GM19238 (cell line): ENCODE measurements around the gene POGZ.
"Not testable (repeated sequence)": the region's sequence is repeated elsewhere in the genome, so short reads cannot be mapped to it uniquely, and the experiment has no call there.

Experiments
- DNase-seq: peaks from one replicate; pipeline ENCODE4 v3.0.0; 2011; ENCODE audit warnings: low spot score; ENCODE audit not compliant: insufficient read length

POGZ gene

GRCh38 chr1:151416231-151416630, 43.1 kb downstream of the POGZ start:
- DNase-seq = no peak

GRCh38 chr1:151411884-151412283, 47.4 kb downstream of the POGZ start:
- no peak for DNase-seq

GRCh38 chr1:151408891-151409290, 50.4 kb downstream of the POGZ start:
- no peak for DNase-seq

- no peak for DNase-seq
These were observed 52.0 kb downstream of the POGZ start for GRCh38 chr1:151407304-151407703.

- DNase-seq = no peak
These were observed 53.1 kb downstream of the POGZ start for GRCh38 chr1:151406176-151406575.

- no peak for DNase-seq
These were observed 53.9 kb downstream of the POGZ start for GRCh38 chr1:151405187-151405951.

- no peak for DNase-seq
These were observed 55.7 kb downstream of the POGZ start for GRCh38 chr1:151403612-151404011.

GRCh38 chr1:151402764-151403163, 56.5 kb downstream of the POGZ start:
- no peak for DNase-seq

- DNase-seq = no peak
These were observed 57.4 kb downstream of the POGZ start for GRCh38 chr1:151401860-151402259.

GRCh38 chr1:151401125-151401788, 58.0 kb downstream of the POGZ start:
- no peak for DNase-seq

- peak; percentile 67 for DNase-seq
These were observed 59.7 kb downstream of the POGZ start, which contains the start of gene PSMB4 for GRCh38 chr1:151399324-151400171. PSMB4 (plus strand) TSS chr1:151399573; CDS start chr1:151399588, 15 bp downstream.

GRCh38 chr1:151396265-151396664, 63.0 kb downstream of the POGZ start:
- DNase-seq = not testable (repeated sequence)

GRCh38 chr1:151393583-151393982, 65.7 kb downstream of the POGZ start:
- no peak for DNase-seq

GRCh38 chr1:151391079-151391563, 68.2 kb downstream of the POGZ start:
- DNase-seq = no peak

- DNase-seq = not testable (repeated sequence)
These were observed 68.8 kb downstream of the POGZ start for GRCh38 chr1:151390221-151391078.

- DNase-seq = no peak
These were observed 73.3 kb downstream of the POGZ start for GRCh38 chr1:151386002-151386401.

- DNase-seq = no peak
These were observed 74.7 kb downstream of the POGZ start for GRCh38 chr1:151384584-151384983.

- no peak for DNase-seq
These were observed 82.0 kb downstream of the POGZ start for GRCh38 chr1:151377150-151377884.

- DNase-seq = no peak
These were observed 86.1 kb downstream of the POGZ start for GRCh38 chr1:151373196-151373595.
